Thymus (tissue), 11 donors: ENCODE results near the gene CLEC2D. TPM values are rescaled to one million over a fixed set of nuclear protein-coding genes. Genes with fewer than 3 reads are reported as not detected.

Source experiments
- DNase-seq, 9 donors: peaks; one replicate each; pipeline ENCODE4 v3.0.0-alpha.2; 2013; ENCODE audit warnings: low spot score in 9 of 9, low read depth in 6 of 9, missing footprints in 1 of 9
- H3K27ac ChIP-seq, 2 donors: one replicate each; pipeline ENCODE4 v1.5.1; 2013; ENCODE audit warnings: control low read depth in 1 of 2, low read depth in 1 of 2, low read length in 1 of 2, mild to moderate bottlenecking in 1 of 2, moderate library complexity in 1 of 2
- H3K27me3 ChIP-seq, 2 donors: one replicate each; pipeline ENCODE4 v1.5.1; 2013; ENCODE audit warnings: low read length in 1 of 2; ENCODE audit not compliant: control insufficient read depth in 2 of 2, insufficient read depth in 1 of 2
- H3K36me3 ChIP-seq, 2 donors: one replicate each; pipeline ENCODE4 v1.5.1; 2013; ENCODE audit warnings: low read length in 1 of 2, mild to moderate bottlenecking in 1 of 2, moderate library complexity in 1 of 2; ENCODE audit not compliant: control insufficient read depth in 2 of 2, insufficient read depth in 2 of 2
- H3K4me1 ChIP-seq, 2 donors: one replicate each; pipeline ENCODE4 v1.5.1; 2013; ENCODE audit warnings: low read length in 2 of 2; ENCODE audit not compliant: control insufficient read depth in 2 of 2, insufficient read depth in 2 of 2
- H3K4me3 ChIP-seq, 2 donors: one replicate each; pipeline ENCODE4 v1.5.1; 2013; ENCODE audit warnings: low read length in 2 of 2, control low read depth in 1 of 2, mild to moderate bottlenecking in 1 of 2
- H3K9me3 ChIP-seq, 2 donors: one replicate each; pipeline ENCODE4 v1.5.1; 2013; ENCODE audit warnings: low read length in 1 of 2, mild to moderate bottlenecking in 1 of 2; ENCODE audit not compliant: control insufficient read depth in 2 of 2, insufficient read depth in 1 of 2
- WGBS: extraction: QIAGEN DNeasy Blood & Tissue Kit; methylation state at CpG from one replicate; pipeline ENCODE4 v1.1.7; 2013; 5-methylcytosine and 5-hydroxymethylcytosine counted together
- polyA plus RNA-seq: library from polyadenylated mRNA; stranded (reverse); fragments of 200-250 nt; gene quantifications from one replicate; pipeline ENCODE4 v1.2.3, GENCODE V29; 2013
- total RNA-seq: library from RNA; stranded (reverse); fragments of 120-200 nt; gene quantifications from one replicate; pipeline ENCODE4 v1.2.4, GENCODE V29; 2013
- donor health status: healthy.

The CLEC2D gene
- total and polyA plus RNA-seq, 2 donors: 89.3 to 93.0 TPM

GRCh38 chr12:9648701-9649531 is 20.6 kb upstream of the CLEC2D start:
- peaks cover 0 to 8% of the 10 kb centered on the region in 2 donors for H3K9me3 ChIP-seq
- no peaks in the 10 kb centered on the region for H3K27me3 ChIP-seq
- peaks cover 4 to 5% of the 10 kb centered on the region in 2 donors for H3K36me3 ChIP-seq
- WGBS: under 1% methylated on average over 13 of the region's 13 CpGs
- peak overlapping the region; percentile 77 to 78 for H3K4me3 ChIP-seq
- peak overlapping the region; percentile 91 to 97 for H3K27ac ChIP-seq
- H3K4me1 ChIP-seq: peaks cover 15 to 20% of the 10 kb centered on the region in 2 donors
- peak in 4 of 9 donors; percentile 18 to 38 (median 34) for DNase-seq

- Histone ChIP-seq H3K27ac (peak overlapping the region; percentile 91 to 95), H3K36me3 (peaks cover 10 to 11% of the 10 kb centered on the region in 2 donors), H3K27me3 (no peaks in the 10 kb centered on the region), H3K4me3 (peak overlapping the region; percentile 77 to 78), H3K9me3 (peaks cover 0 to 8% of the 10 kb centered on the region in 2 donors), H3K4me1 (peaks cover 18 to 20% of the 10 kb centered on the region in 2 donors)
- peak in 4 of 9 donors; percentile 15 to 57 (median 28) for DNase-seq
- WGBS: 1% methylated on average over 5 of the region's 5 CpGs
Observed at GRCh38 chr12:9649532-9649940, 20.0 kb upstream of the CLEC2D start.

DNA sequence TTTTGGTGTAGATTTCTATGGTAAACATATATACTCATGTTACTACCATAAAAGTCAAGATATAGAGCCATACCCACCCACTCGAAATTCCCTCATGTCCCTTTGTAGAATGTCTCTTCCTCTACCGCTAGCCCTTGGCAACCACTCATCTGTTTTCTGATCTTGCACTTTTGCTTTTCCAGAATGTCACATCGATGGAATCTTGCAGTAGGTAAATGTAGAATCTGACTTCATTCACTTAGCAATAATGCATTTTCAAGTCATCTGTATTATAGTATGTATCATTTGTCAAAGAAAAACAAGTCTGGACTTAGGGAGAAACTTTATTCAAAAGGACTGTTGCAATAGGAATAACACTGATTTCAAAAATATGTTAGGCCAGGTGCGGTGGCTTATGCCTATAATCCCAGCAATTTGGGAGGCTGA is 19.3 kb upstream of the CLEC2D start:
- WGBS: 3% methylated on average over 4 of the region's 4 CpGs
- DNase-seq: peak in 3 of 9 donors; percentile 9 to 57 (median 24)
- Histone ChIP-seq H3K4me3 (peak overlapping the region; percentile 77 to 78), H3K27me3 (no peaks in the 10 kb centered on the region), H3K36me3 (peaks cover 12 to 17% of the 10 kb centered on the region in 2 donors), H3K27ac (peak overlapping the region; percentile 86 to 91), H3K9me3 (peaks cover 0 to 6% of the 10 kb centered on the region in 2 donors), H3K4me1 (peaks cover 18 to 20% of the 10 kb centered on the region in 2 donors)

DNA sequence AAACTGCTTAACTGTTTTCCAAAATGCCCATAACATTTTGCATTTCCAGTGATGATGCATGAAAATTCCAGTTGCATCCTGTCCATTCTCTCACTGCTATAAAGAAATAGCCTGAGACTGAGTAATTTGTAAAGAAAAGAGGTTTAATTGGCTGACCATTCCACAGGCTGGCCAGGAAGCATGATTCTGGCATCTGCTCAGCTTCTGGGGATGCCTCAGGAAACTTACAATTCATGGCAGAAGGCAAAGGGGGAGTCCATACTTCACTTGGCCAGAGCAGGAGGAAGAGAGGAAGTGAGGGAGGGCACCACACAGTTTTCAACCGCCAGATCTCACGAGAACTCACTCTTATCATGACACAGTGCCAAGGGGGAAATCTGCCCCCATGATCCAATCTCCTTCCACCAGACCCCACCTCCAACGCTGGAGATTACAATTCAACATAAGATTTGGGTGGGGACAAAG is 18.2 kb upstream of the CLEC2D start:
- peak in 4 of 9 donors; percentile 18 to 79 (median 47) for DNase-seq
- H3K4me1 ChIP-seq: peaks cover 18 to 20% of the 10 kb centered on the region in 2 donors
- peak overlapping the region; percentile 77 to 78 for H3K4me3 ChIP-seq
- peak overlapping the region; percentile 91 for H3K27ac ChIP-seq
- peaks cover 0 to 5% of the 10 kb centered on the region in 2 donors for H3K9me3 ChIP-seq
- 15% methylated on average over 3 of the region's 3 CpGs for WGBS
- no peaks in the 10 kb centered on the region for H3K27me3 ChIP-seq
- peaks cover 12 to 28% of the 10 kb centered on the region in 2 donors for H3K36me3 ChIP-seq

GRCh38 chr12:9660046-9660445 is 9.5 kb upstream of the CLEC2D start:
- Histone ChIP-seq H3K36me3 (peaks cover 47 to 94% of the 10 kb centered on the region in 2 donors), H3K27ac (no peak overlapping the region), H3K4me1 (peaks cover 5 to 7% of the 10 kb centered on the region in 2 donors), H3K27me3 (no peaks in the 10 kb centered on the region), H3K9me3 (no peaks in the 10 kb centered on the region), H3K4me3 (no peak overlapping the region)
- DNase-seq: no peak
- 97% methylated on average over 1 of the region's 1 CpG for WGBS

DNA sequence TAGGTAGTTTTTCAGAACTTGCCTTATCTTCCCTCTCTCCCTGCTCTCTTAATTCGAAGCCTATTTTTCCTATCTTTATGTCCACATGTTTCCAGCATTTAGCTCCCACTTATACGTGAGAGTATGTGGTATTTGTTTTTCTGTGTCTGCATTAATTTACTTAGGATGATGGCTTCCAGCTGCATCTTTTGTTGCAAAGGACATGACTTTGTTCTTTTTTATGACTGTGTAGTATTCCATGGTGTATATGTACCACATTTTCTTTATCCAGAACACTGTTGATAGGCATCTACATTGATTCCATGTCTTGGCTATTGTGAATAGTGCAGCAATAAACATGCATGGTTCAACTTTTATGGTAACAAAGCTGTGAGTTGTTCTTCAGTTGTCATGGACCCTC is 7.8 kb upstream of the CLEC2D start:
- no peaks in the 10 kb centered on the region for H3K9me3 ChIP-seq
- over 99% methylated on average over 2 of the region's 2 CpGs for WGBS
- no peak for DNase-seq

GRCh38 chr12:9662488-9662887 is 7.0 kb upstream of the CLEC2D start:
- no peak for DNase-seq
- Histone ChIP-seq H3K4me1 (peaks cover 5 to 7% of the 10 kb centered on the region in 2 donors), H3K9me3 (no peaks in the 10 kb centered on the region), H3K36me3 (peaks cover 47 to 75% of the 10 kb centered on the region in 2 donors), H3K27me3 (no peaks in the 10 kb centered on the region), H3K4me3 (no peak overlapping the region), H3K27ac (peak overlapping the region in 1 of 2 donors; percentile 8)

More for the DNA sequence above, 7.8 kb upstream of the CLEC2D start:
- H3K4me3 ChIP-seq: no peak overlapping the region
- no peaks in the 10 kb centered on the region for H3K27me3 ChIP-seq
- H3K36me3 ChIP-seq: peaks cover 49 to 83% of the 10 kb centered on the region in 2 donors
- H3K27ac ChIP-seq: no peak overlapping the region
- H3K4me1 ChIP-seq: peaks cover 5 to 7% of the 10 kb centered on the region in 2 donors

DNA sequence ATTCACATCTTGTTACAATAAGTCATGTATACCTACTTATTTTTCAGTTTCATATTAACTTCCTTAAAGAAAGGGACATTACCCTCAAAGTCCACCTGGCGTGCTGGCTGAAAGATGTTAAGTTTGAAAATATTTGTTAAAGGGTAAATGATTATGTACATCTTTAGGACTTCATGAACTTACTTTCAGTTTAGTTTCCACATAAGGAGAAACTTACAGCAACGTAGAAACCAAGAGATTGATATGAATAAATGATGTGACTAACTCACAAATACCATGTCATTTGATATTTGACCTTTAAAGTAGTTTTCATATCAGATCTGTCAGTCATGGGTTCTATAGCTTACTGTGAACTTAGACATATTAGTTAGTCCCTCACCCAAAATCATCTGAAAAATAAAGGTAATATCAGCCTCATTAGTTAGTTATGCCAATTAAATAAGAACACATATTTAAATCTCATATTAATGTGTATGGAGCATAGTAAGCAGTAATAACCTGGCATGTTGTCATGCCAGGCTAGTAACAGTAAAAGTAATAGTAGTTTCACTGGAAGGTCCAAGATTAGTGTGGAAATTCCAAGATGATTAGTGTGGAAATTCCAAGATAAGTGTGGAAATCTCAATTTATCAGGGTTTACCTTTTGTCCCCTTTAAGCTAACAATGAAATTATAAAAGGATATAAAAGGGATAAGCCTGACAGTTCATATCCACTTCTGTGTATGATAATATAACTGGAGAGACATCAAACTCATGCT is 1.9 kb upstream of the CLEC2D start:
- H3K27me3 ChIP-seq: no peaks in the 10 kb centered on the region
- H3K4me3 ChIP-seq: no peak overlapping the region
- H3K9me3 ChIP-seq: no peaks in the 10 kb centered on the region
- H3K4me1 ChIP-seq: peaks cover under 1 to 9% of the 10 kb centered on the region in 2 donors
- no peak for DNase-seq
- peak overlapping the region in 1 of 2 donors; percentile 64 for H3K27ac ChIP-seq
- H3K36me3 ChIP-seq: peaks cover 18 to 38% of the 10 kb centered on the region in 2 donors
- 91% methylated on average over 2 of the region's 2 CpGs for WGBS
